NCI-H524 (cell line): ENCODE measurements around the gene ROPN1B.

Experiments used
- DNase-seq, 2 experiments: peaks; one replicate each; lab custom pipeline; 2025; lab: John Stamatoyannopoulos, UW

ROPN1B gene

DNA sequence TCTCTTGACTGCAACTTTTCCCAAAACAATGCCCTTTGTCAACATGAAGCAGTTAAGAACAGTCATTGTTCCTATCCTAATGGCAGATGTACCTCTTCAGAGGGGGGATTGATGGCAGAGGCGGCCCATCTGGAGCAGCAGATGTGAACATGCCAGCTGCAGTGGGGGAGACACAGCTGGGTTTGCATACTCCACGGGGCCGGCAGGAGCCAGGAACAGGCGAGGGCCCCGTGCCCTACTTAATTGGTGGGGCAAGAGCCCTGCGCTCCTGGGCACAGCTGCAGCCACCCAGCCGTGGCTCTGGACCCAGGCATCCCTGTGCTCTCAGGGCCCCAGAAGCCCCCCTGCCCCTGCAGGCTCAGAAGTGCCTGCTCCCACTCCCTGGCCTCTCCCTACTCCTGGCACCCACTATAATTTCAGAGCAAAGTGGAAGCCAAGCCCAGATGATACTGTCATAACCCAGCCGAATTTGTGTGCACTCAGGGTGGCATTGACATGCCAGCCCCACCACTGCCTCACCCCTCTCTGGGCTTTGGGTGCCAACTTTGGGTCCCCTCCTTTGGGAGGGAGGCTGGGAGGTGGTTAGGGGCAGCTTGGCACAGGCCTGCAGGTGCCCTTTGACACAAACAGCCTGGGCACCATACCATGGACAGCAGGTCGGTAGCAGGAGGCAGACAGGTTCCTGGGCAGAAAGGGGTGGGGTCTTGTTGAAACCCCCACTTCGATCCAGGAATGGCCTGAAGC, 34.6 kb downstream of the ROPN1B start:
- DNase-seq: peak; percentile 26 to 86

DNA sequence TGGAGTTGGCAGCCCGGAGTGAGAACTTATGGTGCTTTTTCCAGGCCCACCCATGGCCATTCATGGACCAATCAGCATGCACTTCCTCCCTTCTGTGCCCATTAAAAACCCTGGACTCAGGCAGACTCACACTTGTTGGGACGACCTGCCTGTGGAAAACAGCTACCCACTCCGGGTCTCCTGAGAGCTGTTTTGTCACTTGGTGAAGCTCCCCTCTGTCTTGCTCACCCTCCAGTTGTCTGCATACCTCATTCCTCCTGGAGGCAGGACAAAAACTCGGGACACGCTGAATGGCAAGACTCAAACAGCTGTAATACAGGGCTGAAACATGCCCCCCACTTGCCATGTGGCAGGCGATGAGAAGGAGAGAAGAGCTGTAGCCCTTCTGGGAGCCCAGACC, 35.2 kb downstream of the ROPN1B start:
- no peak for DNase-seq

DNA sequence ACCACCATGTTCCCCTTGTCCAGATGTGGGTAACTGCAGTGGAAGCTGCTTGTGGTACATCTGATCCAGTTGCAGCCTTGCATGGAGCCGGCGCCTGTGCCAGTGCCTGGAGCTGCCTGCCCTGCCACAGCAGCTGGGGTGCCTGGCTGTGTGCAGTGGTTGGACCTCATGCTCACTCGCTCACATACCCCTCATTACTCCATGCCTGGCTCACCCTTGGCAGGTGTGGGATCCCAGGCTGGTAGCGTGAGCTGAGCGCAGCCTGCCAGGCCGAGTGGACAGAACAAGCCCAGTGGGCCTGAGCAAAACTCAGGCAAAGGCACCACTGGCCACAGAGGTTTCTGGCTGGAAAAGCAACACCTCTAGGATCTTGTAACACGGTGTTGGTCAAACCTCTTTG, 35.7 kb downstream of the ROPN1B start:
- no peak for DNase-seq

DNA sequence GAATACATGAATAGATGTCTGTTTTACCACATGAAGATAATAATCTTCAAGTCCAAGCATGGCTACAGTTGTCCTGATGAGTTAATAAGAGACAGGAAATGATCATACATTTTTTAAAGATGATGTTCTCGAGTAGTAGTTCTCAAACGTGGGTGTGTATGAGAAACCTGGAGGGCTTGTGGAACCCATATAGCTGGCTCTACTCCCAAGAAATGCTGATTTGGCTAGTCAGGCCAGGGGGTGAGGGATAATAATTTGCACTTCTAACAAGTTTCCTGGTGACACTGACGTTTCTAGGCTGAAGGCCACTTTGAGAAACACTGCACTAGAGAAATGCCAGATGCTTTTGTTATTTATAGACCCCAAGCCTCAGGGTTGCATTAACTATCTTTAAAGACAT, 37.0 kb downstream of the ROPN1B start:
- no peak for DNase-seq

DNA sequence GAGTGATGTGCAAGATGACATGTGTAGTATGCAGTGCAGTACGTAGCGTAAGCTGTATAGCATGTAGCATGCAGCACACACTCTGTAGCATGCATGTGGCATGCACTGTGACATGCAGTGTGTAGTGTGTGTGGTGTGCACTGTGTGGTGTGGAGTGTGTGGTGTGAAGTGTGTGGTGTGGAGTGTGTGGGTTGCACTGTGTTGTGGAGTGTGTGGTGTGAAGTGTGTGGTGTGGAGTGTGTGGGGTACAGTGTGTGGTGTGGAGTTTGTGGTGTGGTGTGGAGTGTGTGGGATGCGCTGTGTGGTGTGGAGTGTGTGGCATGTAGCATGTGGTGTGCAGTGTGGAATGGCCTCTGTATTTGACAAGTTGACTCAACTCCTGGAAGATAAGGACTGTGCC, 39.2 kb downstream of the ROPN1B start:
- no peak for DNase-seq

DNA sequence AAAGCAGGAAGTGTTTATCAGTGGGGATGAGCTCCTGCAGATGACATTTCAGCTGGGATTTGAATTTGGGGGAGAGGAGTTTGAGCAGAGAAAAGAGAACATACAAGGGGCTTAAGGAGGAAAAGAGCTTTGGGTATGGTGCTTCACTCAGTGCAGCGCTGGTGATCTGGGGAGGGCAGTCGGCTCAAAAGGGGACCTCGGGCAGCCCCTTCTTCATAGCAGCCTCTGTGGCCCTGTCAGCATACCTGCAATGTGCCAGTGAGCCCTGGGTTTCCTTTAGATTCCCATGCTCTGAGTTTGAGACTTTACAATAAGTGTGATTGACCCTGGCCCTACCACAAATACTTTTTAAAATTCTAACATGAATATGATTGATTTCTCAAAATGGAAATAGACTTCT, 40.2 kb downstream of the ROPN1B start:
- no peak for DNase-seq

DNA sequence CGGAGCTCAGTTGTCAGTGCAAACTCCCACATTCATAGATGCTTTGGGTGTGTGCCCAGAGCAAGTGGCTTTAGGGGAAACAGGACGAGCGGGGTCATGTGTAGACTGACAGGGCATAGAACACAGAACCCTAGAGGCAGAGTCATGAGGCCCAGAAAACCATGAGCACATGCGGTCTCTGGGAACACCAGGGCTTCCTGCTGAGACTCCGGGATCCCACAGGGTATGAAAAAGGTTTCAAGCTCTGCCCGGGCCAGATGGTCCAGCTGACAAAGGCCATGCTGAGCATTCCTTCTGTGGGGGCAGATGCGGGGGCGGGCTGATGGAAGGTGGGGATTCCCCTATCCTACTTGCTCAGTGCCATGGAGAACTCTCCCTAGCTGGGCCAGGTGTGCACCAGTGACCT, 44.8 kb downstream of the ROPN1B start:
- peak; percentile 82 to 90 for DNase-seq

DNA sequence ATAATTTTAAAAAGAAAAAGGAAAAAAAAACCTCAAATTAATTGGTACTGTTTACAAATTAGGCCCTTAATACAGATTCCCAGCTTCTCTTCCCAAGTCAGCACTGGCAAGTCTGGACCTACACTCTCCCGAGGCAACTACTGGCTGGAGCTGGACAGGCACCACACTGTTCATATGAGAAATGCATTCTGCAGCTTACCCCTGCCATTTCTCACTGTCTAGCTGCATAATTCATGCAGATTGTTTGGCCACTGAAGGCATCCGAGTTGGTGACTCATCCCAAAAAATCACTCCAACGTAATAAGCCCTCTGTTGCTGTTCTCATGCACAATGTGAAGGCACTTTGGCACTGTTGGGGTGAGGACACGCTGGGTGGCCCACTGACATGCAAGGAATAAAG, 45.3 kb downstream of the ROPN1B start:
- DNase-seq: no peak

DNA sequence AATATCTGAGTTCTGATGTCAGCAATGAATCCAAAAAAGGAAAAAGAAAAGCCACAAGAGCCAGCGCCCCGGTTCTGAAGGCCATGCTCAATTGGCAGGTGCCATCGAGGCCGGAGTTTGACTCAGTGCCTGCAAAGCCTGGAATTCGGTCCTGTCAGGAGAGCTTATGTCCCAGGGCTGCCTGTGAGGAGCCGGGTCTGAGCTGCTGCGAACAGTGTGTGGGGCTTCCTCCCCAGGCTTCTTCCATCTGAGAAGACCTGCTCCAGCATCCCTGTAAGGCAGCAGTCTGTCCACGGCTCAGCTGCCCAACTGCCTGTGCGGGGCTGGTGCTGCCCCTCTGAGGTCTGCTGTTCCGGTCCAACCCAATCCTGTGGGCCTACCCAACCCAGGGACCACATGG, 46.1 kb downstream of the ROPN1B start:
- DNase-seq: no peak

DNA sequence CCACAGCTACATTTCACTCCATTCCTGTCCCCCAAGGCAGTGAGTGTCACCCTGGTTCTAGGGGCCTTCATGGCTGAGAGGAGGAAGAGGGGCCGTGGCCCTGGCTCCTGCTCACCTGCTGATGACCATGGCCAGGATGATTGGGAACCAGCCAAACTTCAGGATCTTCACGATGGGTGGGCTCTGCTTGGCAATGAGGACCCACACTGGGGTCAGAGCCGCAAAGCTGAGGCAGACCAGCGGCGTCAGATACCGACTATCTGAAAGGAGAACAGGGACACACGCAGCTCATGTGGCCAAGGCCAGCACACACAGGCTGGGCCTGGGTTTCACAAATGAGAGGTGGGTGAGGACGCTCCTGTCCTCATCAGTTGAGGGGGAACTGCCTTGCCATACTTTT, 47.6 kb downstream of the ROPN1B start:
- no peak for DNase-seq

DNA sequence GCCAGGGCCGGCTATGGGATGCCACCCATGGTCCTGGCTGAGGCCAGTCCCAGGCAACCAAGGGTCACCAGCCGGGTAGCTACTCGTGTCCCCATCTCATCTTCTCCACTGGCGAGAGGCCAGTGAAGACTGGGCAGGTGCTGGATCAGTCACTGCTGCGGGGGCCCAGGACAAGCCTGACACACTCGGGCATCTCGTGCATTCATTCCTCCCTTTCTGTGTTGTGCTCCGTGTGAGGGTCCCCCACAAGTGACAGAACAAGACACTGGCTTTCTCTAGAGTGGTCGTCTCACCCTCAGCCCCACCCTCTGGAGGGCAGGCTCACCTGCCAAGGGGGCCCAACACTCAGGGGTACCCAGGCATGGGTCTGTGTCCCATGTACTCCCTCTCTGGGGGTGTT, 48.4 kb downstream of the ROPN1B start:
- no peak for DNase-seq

DNA sequence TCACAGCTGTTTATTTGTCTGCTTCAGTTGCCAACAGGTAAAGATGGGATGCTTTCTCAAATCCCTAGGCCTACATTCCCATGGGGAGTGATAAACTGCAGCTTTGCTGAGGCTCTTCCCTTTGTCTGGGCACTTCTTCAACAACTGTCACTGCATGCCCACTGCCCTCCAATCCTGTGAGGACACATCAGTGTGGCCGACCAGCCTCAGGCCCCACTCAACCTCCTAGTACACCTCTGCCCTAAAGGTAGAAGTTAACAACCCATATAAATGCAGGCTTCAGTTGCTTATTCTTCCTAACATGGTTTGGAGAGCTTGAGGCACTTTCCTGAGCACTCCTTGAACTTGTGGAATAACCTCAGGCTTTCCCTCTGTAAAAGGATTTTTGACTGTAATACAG, 49.6 kb downstream of the ROPN1B start:
- no peak for DNase-seq

DNA sequence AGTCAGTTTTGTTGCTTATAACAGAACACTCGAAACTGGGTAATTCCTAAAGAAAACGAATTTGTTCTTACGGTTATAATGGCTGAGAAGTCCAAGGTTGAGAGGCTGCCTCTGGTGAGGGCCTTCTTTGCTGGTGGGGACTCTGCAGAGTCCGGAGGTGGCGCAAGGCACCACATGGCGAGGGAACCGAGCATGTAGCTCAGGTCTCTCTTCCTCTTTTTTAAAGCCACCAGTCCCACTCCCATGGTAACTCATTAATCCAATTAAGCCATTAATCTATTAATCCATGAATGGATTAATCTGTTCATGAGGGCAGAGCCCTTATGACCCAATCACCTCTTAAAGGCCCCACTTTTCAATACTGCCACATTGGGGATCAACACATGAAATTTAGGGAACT, 50.0 kb downstream of the ROPN1B start:
- peak in 1 of 2 experiments; percentile 13 for DNase-seq

DNA sequence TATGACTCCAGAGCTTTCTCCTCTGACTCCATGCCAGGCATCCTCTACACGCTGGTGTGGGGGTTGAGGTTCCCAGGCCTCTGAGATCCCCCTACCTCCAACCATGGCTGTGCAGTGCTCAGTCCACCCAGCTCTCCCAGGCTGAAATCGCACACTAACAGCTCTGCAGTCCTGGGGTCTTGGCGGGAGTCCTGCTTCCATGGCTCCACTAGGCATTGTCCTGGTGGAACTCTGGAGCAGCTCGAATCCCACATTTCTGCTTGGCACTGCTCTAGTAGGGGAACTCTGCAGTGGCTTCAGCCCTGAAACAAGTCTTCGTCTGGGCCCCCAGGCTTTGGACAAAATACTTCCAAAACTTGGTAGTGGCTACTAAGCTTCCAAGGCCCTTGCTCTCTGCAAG, 50.7 kb downstream of the ROPN1B start:
- DNase-seq: no peak

DNA sequence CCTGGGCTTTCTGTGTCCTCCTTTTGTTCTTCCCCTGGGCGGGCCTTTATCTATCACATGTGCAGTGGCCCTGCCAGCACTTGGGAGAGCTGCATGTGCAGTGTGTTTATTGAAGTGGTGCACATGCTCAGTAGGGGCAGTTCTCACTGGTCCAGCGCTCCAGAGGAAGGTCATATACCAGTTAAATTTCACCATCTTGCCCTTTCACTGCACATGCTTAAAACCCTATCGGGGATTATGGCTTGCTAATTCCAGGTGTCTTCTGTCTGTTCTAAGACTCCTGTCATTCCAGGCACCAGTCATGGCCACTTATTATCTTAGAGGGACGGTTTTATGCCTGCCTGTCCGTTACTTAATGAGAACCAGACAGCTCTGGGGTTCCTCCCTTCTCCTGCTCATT, 52.2 kb downstream of the ROPN1B start:
- DNase-seq: no peak

DNA sequence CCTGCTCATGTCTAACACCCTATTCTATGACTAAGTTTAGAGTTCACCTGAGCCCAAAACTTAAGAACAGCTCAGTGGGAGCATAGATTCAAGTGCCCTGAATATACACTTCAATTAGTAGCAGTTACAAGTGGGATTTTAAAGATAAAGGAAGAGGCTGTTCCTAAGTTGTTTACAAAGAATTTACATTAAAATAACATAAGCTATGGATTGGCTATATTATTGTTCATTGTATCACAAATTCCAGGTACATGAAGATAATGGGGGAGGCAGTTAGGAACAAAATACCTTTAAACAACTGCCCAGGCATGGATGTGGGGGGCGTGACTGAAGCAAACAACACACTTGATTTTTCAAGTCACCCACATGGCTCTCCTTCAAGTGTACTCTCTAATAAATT, 52.7 kb downstream of the ROPN1B start:
- no peak for DNase-seq

DNA sequence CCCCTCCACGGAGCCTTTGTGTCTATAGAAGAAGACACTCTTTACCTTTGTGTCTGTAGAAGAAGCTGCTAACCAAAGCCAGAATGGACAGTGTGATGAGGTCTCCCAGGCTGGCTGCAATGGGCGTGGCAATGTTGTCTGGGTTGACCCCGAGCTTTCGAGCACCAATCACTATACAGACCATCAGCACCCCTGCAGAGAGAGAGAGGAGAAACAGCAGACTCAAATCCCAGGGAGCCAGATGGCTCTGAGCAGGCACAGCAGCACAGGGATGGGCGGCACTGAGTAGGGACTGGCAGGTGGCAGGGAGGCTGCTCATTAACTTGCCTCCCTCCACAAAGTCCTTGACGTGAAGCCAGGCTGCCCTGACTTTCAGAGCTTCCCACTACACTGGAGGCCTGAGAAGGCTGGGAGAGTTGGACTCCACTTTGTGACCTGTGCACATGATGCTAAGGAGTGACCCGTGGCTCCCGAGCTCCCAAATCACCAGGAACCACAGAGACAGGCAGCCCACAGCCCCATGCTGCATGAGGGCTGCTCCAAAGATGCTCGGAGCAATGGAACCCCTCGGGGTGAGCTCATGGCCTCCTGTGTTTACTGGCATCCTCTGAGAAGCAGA, 53.9 kb downstream of the ROPN1B start:
- peak; percentile 96 to 99 for DNase-seq

DNA sequence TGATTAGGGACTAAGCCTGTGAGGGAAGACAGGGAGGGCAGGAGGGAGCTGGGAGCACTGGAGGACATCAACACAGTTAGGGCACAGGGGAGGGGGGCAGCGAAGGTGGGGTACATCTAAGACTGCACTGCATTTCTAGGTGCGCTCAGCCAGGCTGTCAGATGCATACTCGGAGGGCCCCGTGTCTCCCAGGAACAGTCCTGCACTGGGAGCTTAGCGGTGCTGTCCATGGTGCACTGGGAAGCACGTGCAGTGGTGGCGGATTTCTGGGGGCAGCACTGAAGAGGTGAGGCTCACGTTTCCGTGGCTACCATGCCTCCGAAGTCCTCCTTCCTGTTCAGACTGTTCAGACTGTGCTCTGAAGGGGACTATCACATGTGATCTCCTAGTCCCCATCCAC, 54.4 kb downstream of the ROPN1B start:
- DNase-seq: peak; percentile 17 to 62

DNA sequence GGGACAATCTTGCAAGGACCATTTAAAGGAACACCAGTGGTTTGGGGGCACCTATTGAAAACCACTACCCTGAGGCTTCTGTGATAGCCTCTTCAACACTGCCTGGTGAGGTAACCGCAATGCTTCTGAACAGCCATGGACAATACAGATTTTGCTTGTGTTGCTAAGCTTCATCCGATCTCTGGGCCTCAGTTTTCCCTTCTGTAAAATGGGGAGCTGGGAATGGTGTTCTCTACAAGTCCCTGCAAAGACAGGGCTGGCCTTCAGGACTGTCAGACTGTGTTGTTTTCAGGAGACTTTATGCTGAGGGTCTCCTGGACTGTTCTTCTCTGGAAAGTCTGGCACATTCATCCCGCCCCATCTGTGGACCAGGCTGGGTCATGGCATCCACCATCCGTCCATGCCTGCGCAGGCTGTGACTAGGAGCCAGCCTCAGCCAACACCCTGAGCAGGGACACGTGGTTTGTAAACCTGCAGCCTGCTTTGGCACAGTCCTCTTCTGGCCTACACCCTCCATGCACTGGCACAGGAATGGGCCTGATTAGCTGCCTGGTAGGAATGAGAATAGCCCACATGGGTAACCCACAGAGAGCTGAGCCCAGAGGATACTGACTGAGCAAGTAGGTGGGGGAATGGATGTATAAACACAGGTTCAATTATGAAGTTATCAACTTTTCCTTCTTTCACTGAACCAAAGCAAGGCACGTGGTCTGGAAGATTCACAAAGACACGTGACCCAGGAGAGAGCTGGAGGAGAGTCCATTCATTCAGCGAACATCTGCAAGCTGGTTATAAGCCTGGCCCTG, 55.3 kb downstream of the ROPN1B start:
- no peak for DNase-seq

DNA sequence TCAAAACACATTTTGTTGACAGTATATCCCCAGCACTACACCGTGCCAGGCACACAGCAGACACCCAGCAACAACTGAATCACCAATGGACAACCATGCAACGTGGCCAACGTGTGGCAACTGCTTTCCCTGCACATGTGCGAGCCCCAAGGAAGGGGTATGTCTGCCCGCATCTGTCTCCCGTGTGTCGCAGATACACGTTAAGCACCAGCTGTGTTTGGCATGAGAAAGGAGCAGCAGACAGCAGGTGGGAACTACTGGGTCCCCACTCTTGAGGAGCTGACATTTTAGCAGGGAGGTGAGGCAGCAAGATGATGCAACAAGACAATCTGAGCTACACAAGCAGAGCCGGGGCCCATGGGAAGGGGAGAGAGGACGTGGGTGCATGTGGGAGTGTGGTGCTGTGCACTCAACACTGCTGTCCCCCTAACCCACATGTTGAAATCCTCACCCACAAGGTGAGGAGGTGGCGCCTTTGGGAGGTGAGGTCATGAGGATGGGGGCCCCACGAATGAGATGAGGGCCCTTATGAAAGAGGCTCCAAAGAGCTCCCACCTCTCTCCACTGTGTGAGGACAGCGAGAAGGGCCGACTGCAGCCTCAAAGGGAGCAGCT, 56.2 kb downstream of the ROPN1B start:
- no peak for DNase-seq

DNA sequence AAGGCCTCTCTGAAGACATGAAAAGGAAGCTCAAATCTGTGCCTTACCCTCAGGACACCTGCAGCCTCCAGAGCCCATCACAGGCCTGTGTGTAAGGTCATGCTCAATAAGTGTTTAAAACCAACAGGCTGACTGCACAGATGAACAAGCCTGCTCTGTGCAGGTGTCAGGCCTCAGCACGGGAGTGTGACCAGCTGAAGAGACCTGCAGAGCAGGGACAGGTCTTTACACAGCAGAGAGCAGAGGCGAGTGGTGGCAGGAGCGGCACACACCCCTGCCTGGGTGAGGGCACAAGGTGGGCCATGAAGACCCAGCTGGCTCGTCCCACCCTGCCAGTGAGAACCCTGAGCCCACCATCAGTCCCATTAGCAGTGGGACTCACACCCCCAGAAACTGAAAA, 56.9 kb downstream of the ROPN1B start:
- DNase-seq: no peak

DNA sequence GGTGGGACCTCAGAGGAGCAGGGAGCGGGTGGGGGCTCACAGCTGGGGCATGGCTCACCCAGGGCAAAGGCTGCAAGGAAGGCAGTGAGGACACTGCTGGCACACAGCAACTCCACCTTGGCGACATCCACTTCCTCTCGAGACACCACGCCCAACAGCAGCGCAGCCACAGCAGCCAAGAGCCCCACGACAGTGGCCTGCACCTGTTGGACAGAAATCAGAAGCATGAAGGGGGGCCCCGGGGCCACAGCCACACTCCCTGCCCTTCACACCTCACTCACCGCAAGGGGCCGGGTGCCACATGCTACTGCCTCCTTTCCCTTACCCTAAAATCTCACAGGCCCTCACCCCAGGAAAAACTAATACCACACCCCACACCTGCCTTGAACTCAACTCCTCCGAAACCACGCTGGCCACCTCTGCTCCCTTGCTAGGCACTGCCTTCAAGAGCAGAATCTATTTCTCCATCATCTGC, 57.3 kb downstream of the ROPN1B start:
- DNase-seq: no peak

DNA sequence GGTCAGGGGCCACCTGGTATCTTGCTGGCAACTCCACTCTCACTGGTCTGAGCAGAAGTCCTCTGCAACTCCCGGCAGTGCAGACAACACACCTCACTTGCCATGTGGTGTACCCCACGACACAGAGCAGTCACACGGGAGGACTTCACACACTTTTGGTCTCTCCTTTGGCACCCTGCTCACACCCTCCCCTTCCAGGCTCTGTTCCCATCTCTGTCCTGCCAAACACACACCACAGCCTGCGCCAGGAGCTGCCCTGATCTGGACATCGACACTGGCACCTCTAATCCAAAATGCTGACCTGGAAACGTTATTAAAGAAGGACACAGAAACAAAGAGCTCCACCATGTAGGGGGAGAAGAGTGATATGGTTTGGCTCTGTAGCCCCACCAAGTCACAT, 57.8 kb downstream of the ROPN1B start:
- no peak for DNase-seq
